HCT116 (cell line): ENCODE measurements around the gene OVOL2. TPM values are rescaled to one million over a fixed set of nuclear protein-coding genes. Genes with fewer than 3 reads are reported as not detected.

Experiments used
- ATAC-seq: fragments of 200-7000 bp; cut with Tn5 transposase; 2 replicates; pipeline ENCODE4 v1.9.1; 2020; ENCODE audit warnings: mild to moderate bottlenecking, moderate library complexity
- BruUV-seq: library from RNA; stranded (reverse); fragments of 400-500 nt; replicated peaks from 2 replicates; lab custom pipeline; 2021; lab: Mats Ljungman, UMichigan
- CTCF ChIA-PET: fragments of 300-600 bp; sonication (Branson Sonifier 250); formaldehyde crosslinking; loops from one replicate; lab custom pipeline; 2021; ENCODE audit warnings: antibody characterized with exemption; lab: Charles Lee
- POLR2A ChIA-PET: fragments of 300-600, 350-600 bp; sonication (Branson Sonifier 250); formaldehyde crosslinking; loops from one replicate; lab custom pipeline; 2021; ENCODE audit warnings: antibody characterized with exemption; lab: Charles Lee
- RAD21 ChIA-PET, 2 experiments: fragments of 300-600 bp; sonication (Branson Sonifier 250); formaldehyde crosslinking; loops; one replicate each; lab custom pipeline; 2023; ENCODE audit warnings: low total read pairs in 2 of 2; ENCODE audit not compliant: uncharacterized antibody in 2 of 2, unreplicated experiment in 2 of 2, low non-redundant PET in 1 of 2; lab: Charles Lee
- DNase-seq: peaks from one replicate; pipeline ENCODE4 v3.0.0-alpha.2; 2010; ENCODE audit warnings: low read depth, low spot score
- H2AFZ ChIP-seq: fragments of 200-600 bp; shearing (Covaris generic), sonication (generic); 2 replicates; pipeline ENCODE4 v1.6.1; 2017; ENCODE audit warnings: low read depth, mixed run types, mixed read lengths, antibody characterized with exemption, low read length; ENCODE audit not compliant: poor library complexity, severe bottlenecking
- H3K27ac ChIP-seq: 2 replicates; pipeline ENCODE4 v1.5.1; 2012; ENCODE audit warnings: low read depth, low read length
- H3K27me3 ChIP-seq: fragments of 200-600 bp; sonication (generic); 2 replicates; pipeline ENCODE4 v1.6.1; 2016; ENCODE audit warnings: mixed run types, low read length, mixed read lengths; ENCODE audit not compliant: insufficient read depth
- H3K36me3 ChIP-seq, 2 experiments: fragments of 200-500 bp in 1 of 2; fragments of 200-600 bp in 1 of 2; sonication (Bioruptor generic) in 1 of 2; sonication (generic) in 1 of 2; 2 replicates each; pipeline versions ENCODE4 v1.5.1 to v1.6.1; 2014 to 2016; ENCODE audit warnings: low read length in 2 of 2, inconsistent platforms in 1 of 2, mixed read lengths in 1 of 2, mixed run types in 1 of 2; ENCODE audit not compliant: insufficient read depth in 2 of 2, control insufficient read depth in 1 of 2
- H3K4me1 ChIP-seq, 2 experiments: fragments of 200-600 bp in 1 of 2; sonication (generic) in 1 of 2; 2 replicates each; pipeline versions ENCODE4 v1.5.1 to v1.6.1; 2012 to 2017; ENCODE audit warnings: low read length in 2 of 2, inconsistent platforms in 1 of 2, mild to moderate bottlenecking in 1 of 2, mixed read lengths in 1 of 2, mixed run types in 1 of 2, moderate library complexity in 1 of 2; ENCODE audit not compliant: insufficient read depth in 2 of 2, control insufficient read depth in 1 of 2
- H3K4me2 ChIP-seq: fragments of 200-600 bp; sonication (generic); 2 replicates; pipeline ENCODE4 v1.6.1; 2017; ENCODE audit warnings: mixed run types, low read length, mixed read lengths
- H3K4me3 ChIP-seq, 2 experiments: fragments of 200-600 bp in 1 of 2; sonication (generic) in 1 of 2; replicated peaks in 1 of 2; 2 replicates each; pipeline ENCODE4 v1.5.1; 2011 to 2016; ENCODE audit warnings: low read length in 2 of 2, control low read depth in 1 of 2, low read depth in 1 of 2, mild to moderate bottlenecking in 1 of 2, mixed read lengths in 1 of 2, mixed run types in 1 of 2
- H3K79me2 ChIP-seq: fragments of 200-600 bp; sonication (generic); 2 replicates; pipeline ENCODE4 v1.6.1; 2017; ENCODE audit warnings: mild to moderate bottlenecking, mixed run types, low read length, moderate library complexity, mixed read lengths; ENCODE audit not compliant: insufficient read depth
- H3K9ac ChIP-seq: fragments of 200-600 bp; sonication (generic); 2 replicates; pipeline ENCODE4 v1.6.1; 2016; ENCODE audit warnings: low read length, mixed read lengths
- H3K9me2 ChIP-seq: fragments of 200-600 bp; sonication (generic), shearing (Covaris generic); 2 replicates; pipeline ENCODE4 v1.6.1; 2017; ENCODE audit warnings: mixed run types, mild to moderate bottlenecking, moderate library complexity; ENCODE audit not compliant: insufficient read depth
- H3K9me3 ChIP-seq, 2 experiments: fragments of 200-500 bp in 1 of 2; fragments of 200-600 bp in 1 of 2; sonication (Bioruptor generic) in 1 of 2; sonication (generic) in 1 of 2; 2 replicates each; pipeline ENCODE4 v1.6.1; 2014 to 2017; ENCODE audit warnings: low read length in 2 of 2, mixed read lengths in 2 of 2, inconsistent platforms in 1 of 2, low read depth in 1 of 2, mild to moderate bottlenecking in 1 of 2, mixed run types in 1 of 2, moderate library complexity in 1 of 2; ENCODE audit not compliant: control insufficient read depth in 1 of 2, insufficient read depth in 1 of 2
- H4K20me1 ChIP-seq: fragments of 200-600 bp; sonication (generic), shearing (Covaris generic); 2 replicates; pipeline ENCODE4 v1.6.1; 2017; ENCODE audit warnings: mixed run types, mild to moderate bottlenecking, moderate library complexity; ENCODE audit not compliant: insufficient read depth
- CEBPB ChIP-seq: IDR thresholded peaks from 2 replicates; pipeline ENCODE4 v1.6.1; 2012; ENCODE audit warnings: low read depth
- CTCF ChIP-seq, 3 experiments: fragments of 200-600 bp in 1 of 3; sonication (generic) in 1 of 3; IDR thresholded peaks in 2 of 3; conservative IDR thresholded peaks in 1 of 3; 2 replicates each; pipeline ENCODE4 v1.5.1; 2012 to 2017; ENCODE audit warnings: low read depth in 2 of 3, low read length in 2 of 3, antibody characterized with exemption in 1 of 3, borderline replicate concordance in 1 of 3, control low read depth in 1 of 3, mild to moderate bottlenecking in 1 of 3, mixed read lengths in 1 of 3, mixed run types in 1 of 3, moderate library complexity in 1 of 3; ENCODE audit not compliant: insufficient read depth in 1 of 3
- EZH2 ChIP-seq: fragments of 200-600 bp; sonication (generic); IDR thresholded peaks from 2 replicates; pipeline ENCODE4 v1.6.1; 2017; ENCODE audit warnings: antibody characterized with exemption, mixed run types
- EZH2phosphoT487 ChIP-seq: fragments of 200-600 bp; IDR thresholded peaks from 2 replicates; pipeline ENCODE4 v1.6.1; 2018; ENCODE audit warnings: antibody characterized with exemption, borderline replicate concordance
- MAX ChIP-seq: IDR thresholded peaks from 2 replicates; pipeline ENCODE4 v1.6.1; 2012
- RAD21 ChIP-seq: IDR thresholded peaks from 2 replicates; pipeline ENCODE4 v1.6.1; 2012; ENCODE audit warnings: low read depth, mild to moderate bottlenecking
- REST ChIP-seq: IDR thresholded peaks from 2 replicates; pipeline ENCODE4 v1.6.1; 2012; ENCODE audit warnings: low read depth
- SIN3A ChIP-seq: IDR thresholded peaks from 2 replicates; pipeline ENCODE4 v1.6.1; 2012; ENCODE audit warnings: low read depth
- TCF7L2 ChIP-seq: IDR thresholded peaks from 2 replicates; pipeline ENCODE4 v1.7.0; 2011; ENCODE audit warnings: borderline replicate concordance, inconsistent platforms; ENCODE audit not compliant: insufficient read depth, insufficient read length; ENCODE audit errors: extremely low read depth
- YY1 ChIP-seq: IDR thresholded peaks from 2 replicates; pipeline ENCODE4 v1.6.1; 2011; ENCODE audit warnings: low read length, low read depth, moderate library complexity, mild to moderate bottlenecking; ENCODE audit not compliant: insufficient replicate concordance; ENCODE audit errors: extremely low read depth
- ZBTB33 ChIP-seq: IDR thresholded peaks from 2 replicates; pipeline ENCODE4 v1.6.1; 2011; ENCODE audit warnings: mild to moderate bottlenecking, low read length, moderate library complexity; ENCODE audit not compliant: insufficient replicate concordance; ENCODE audit errors: extremely low read depth
- ZFX ChIP-seq: fragments of 450-650 bp; IDR thresholded peaks from 2 replicates; pipeline ENCODE4 v1.6.1; 2017
- intact Hi-C: fragments of 100-400 bp; cut with micrococcal nuclease; formaldehyde crosslinking; loops from 2 replicates; pipeline ENCODE4 v1.10.0; 2022
- total RNA-seq: library from RNA; stranded (reverse); gene quantifications from one replicate; pipeline ENCODE4 v1.2.1, GENCODE V29; 2021; ENCODE audit not compliant: unreplicated experiment

Gene OVOL2
- total RNA-seq, 1 experiment from 2014 or later, result 0.86 TPM

- TF ChIP-seq REST, result no peak
- no peak for TF ChIP-seq TCF7L2
- TF ChIP-seq EZH2, result no peak
- TF ChIP-seq CEBPB, result no peak
- no peak for TF ChIP-seq MAX
- TF ChIP-seq EZH2phosphoT487, result no peak
- no peak for TF ChIP-seq YY1
- TF ChIP-seq SIN3A, result no peak
Observed at GRCh38 chr20:18090477-18090876, 32.8 kb upstream of the OVOL2 start (continued).

GRCh38 chr20:18090044-18090443 is 32.3 kb upstream of the OVOL2 start:
- ChIA-PET CTCF (no interaction called here), RAD21 (no interaction called here)
- DNase-seq (no peak), ATAC-seq (0 out of 2 replicates have a peak, but pooled peaks have one; percentile 36)
- no peak overlapping the region for H3K27ac ChIP-seq
- H3K79me2 ChIP-seq, result no peaks in the 10 kb centered on the region
- H3K4me1 ChIP-seq, result no peaks in the 10 kb centered on the region
- BruUV-seq, result no TSS peak
- no peak overlapping the region for H3K9ac ChIP-seq
- intact Hi-C loops, result no loop called here
- no peak overlapping the region for H3K4me3 ChIP-seq
- no peaks in the 10 kb centered on the region for H3K9me3 ChIP-seq
- no peaks in the 10 kb centered on the region for H3K27me3 ChIP-seq
- H3K36me3 ChIP-seq, result no peaks in the 10 kb centered on the region
- H2AFZ ChIP-seq, result no peak overlapping the region
- TF ChIP-seq CEBPB (no peak), ZBTB33 (no peak), SIN3A (no peak), RAD21 (no peak), EZH2phosphoT487 (no peak), ZFX (no peak), CTCF (IDR thresholded peaks at IDR 0.05 in 2 of 3, conservative IDR thresholded peaks at IDR 0.05 in 1 of 3; ENCODE audit: borderline replicate concordance in 1 of 3, insufficient read depth in 1 of 3, low read depth in 2 of 3, low read length in 2 of 3) (peak in 1 of 3 experiments; percentile 32; a peak in 1 of 6 replicates)
- TF ChIP-seq, all 23 proteins: peak for 1
- H3K4me2 ChIP-seq, result no peak overlapping the region
- no peaks in the 10 kb centered on the region for H3K9me2 ChIP-seq
- POLR2A ChIA-PET, result no interaction called here
- no peaks in the 10 kb centered on the region for H4K20me1 ChIP-seq
